GM12878 (cell line): ENCODE results near the gene CA9. TPM values are rescaled to one million over a fixed set of nuclear protein-coding genes. Genes with fewer than 3 reads are reported as not detected.

Experiments
- ATAC-seq: fragments of 200-7000 bp; cut with Tn5 transposase; 3 replicates; pipeline ENCODE4 v1.9.1; 2020; ENCODE audit warnings: mild to moderate bottlenecking, moderate library complexity
- BruUV-seq: library from RNA; stranded (reverse); fragments of 400-500 nt; replicated peaks from 2 replicates; lab custom pipeline; 2021; lab: Mats Ljungman, UMichigan
- CTCF ChIA-PET: fragments of 300-600 bp; sonication (Branson Sonifier 250); formaldehyde crosslinking; extraction: SDS; loops from one replicate; lab custom pipeline; 2021; ENCODE audit warnings: inconsistent platforms; lab: Yijun Ruan, JAX
- POLR2A ChIA-PET: fragments of 350-600 bp; formaldehyde crosslinking; extraction: SDS; loops from one replicate; lab custom pipeline; 2021; ENCODE audit warnings: inconsistent platforms; lab: Charles Lee
- RAD21 ChIA-PET: fragments of 300-600 bp; sonication (Branson Sonifier 250); formaldehyde crosslinking; loops from one replicate; lab custom pipeline; 2023; ENCODE audit warnings: antibody characterized with exemption; ENCODE audit not compliant: unreplicated experiment; lab: Charles Lee
- SMC1A ChIA-PET: fragments of 300-600 bp; sonication (Branson Sonifier 250); formaldehyde crosslinking; loops from one replicate; lab custom pipeline; 2023; ENCODE audit not compliant: unreplicated experiment, uncharacterized antibody; lab: Charles Lee
- DNase-seq: peaks from one replicate; pipeline ENCODE4 v3.0.0-alpha.2; 2011; ENCODE audit warnings: low read depth, low spot score
- FAIRE-seq: peaks from 3 replicates; lab custom pipeline; 2011; peaks lifted over from hg19 to GRCh38; lab: Jason Lieb, UNC
- H2AFZ ChIP-seq: 2 replicates; pipeline ENCODE4 v1.6.0; 2011; ENCODE audit warnings: low read depth, low read length, control low read depth; ENCODE audit not compliant: control insufficient read depth
- H3K27ac ChIP-seq: 2 replicates; pipeline ENCODE4 v1.5.1; 2011; ENCODE audit warnings: control low read depth; ENCODE audit not compliant: control insufficient read depth, insufficient read depth
- H3K27me3 ChIP-seq, 2 experiments: replicated peaks in 1 of 2; 2 replicates each; pipeline versions ENCODE4 v1.6.0 to v1.6.1; 2011; ENCODE audit warnings: low read length in 1 of 2; ENCODE audit not compliant: control insufficient read depth in 2 of 2, insufficient read depth in 2 of 2
- H3K36me3 ChIP-seq, 2 experiments: 2 replicates each; pipeline ENCODE4 v1.5.1; 2011; ENCODE audit warnings: low read length in 1 of 2; ENCODE audit not compliant: control insufficient read depth in 2 of 2, insufficient read depth in 2 of 2
- H3K4me1 ChIP-seq: 2 replicates; pipeline ENCODE4 v1.6.1; 2011; ENCODE audit warnings: mild to moderate bottlenecking, low read length, moderate library complexity, mixed read lengths; ENCODE audit not compliant: control insufficient read depth, insufficient read depth
- H3K4me2 ChIP-seq: 2 replicates; pipeline ENCODE4 v1.6.0; 2011; ENCODE audit warnings: control low read depth; ENCODE audit not compliant: control insufficient read depth, insufficient read depth
- H3K4me3 ChIP-seq: fragments of 200-600 bp; sonication (generic); 2 replicates; pipeline ENCODE4 v1.5.1; 2016
- H3K79me2 ChIP-seq: 2 replicates; pipeline ENCODE4 v1.6.0; 2011; ENCODE audit warnings: low read length; ENCODE audit not compliant: control insufficient read depth, insufficient read depth
- H3K9ac ChIP-seq: 2 replicates; pipeline ENCODE4 v1.8.0; 2011; ENCODE audit warnings: low read length, control low read depth, mixed read lengths; ENCODE audit not compliant: control insufficient read depth, insufficient read depth
- H3K9me3 ChIP-seq: replicated peaks from 3 replicates; pipeline ENCODE4 v1.5.1; 2011; ENCODE audit warnings: mild to moderate bottlenecking, low read length; ENCODE audit not compliant: control insufficient read depth, insufficient read depth
- H4K20me1 ChIP-seq: 2 replicates; pipeline ENCODE4 v1.6.0; 2011; ENCODE audit not compliant: control insufficient read depth, insufficient read depth
- ATF3 ChIP-seq: IDR thresholded peaks from 2 replicates; pipeline ENCODE4 v1.6.1; 2011; ENCODE audit warnings: low read depth, mild to moderate bottlenecking, low read length, moderate library complexity, borderline replicate concordance; ENCODE audit errors: extremely low read depth
- BHLHE40 ChIP-seq, 2 experiments: fragments of 450-650 bp in 1 of 2; IDR thresholded peaks; 2 replicates each; pipeline ENCODE4 v1.6.1; 2011 to 2017; ENCODE audit warnings: low read depth in 2 of 2, borderline replicate concordance in 1 of 2, improper control_type of control experiment in 1 of 2, low read length in 1 of 2, mild to moderate bottlenecking in 1 of 2
- CBX5 ChIP-seq: sonication (generic); IDR thresholded peaks from 2 replicates; pipeline ENCODE4 v1.6.1; 2016; ENCODE audit warnings: low read depth, moderate library complexity, mild to moderate bottlenecking, inconsistent platforms
- FOXK2 ChIP-seq: fragments of 450-650 bp; IDR thresholded peaks from 2 replicates; pipeline ENCODE4 v1.6.1; 2017; ENCODE audit warnings: mild to moderate bottlenecking, moderate library complexity
- IRF5 ChIP-seq: fragments of 450-650 bp; IDR thresholded peaks from 2 replicates; pipeline ENCODE4 v1.6.1; 2017; ENCODE audit warnings: borderline replicate concordance
- MTA3 ChIP-seq: IDR thresholded peaks from 2 replicates; pipeline ENCODE4 v1.6.1; 2012; ENCODE audit warnings: low read length, inconsistent platforms, borderline replicate concordance
- MYB ChIP-seq: fragments of 150-350 bp; IDR thresholded peaks from 2 replicates; pipeline ENCODE4 v1.6.1; 2014; ENCODE audit warnings: mild to moderate bottlenecking, low read depth, low read length, borderline replicate concordance
- NFXL1 ChIP-seq: fragments of 450-650 bp; IDR thresholded peaks from 2 replicates; pipeline ENCODE4 v1.6.1; 2017; ENCODE audit warnings: antibody characterized with exemption, mild to moderate bottlenecking, borderline replicate concordance
- NFYA ChIP-seq: IDR thresholded peaks from 2 replicates; pipeline ENCODE4 v1.6.1; 2011; ENCODE audit warnings: low read depth, mild to moderate bottlenecking, low read length, improper control_type of control experiment, borderline replicate concordance
- SIN3A ChIP-seq: IDR thresholded peaks from 2 replicates; pipeline ENCODE4 v1.6.1; 2012; ENCODE audit warnings: low read depth, low read length, improper control_type of control experiment
- SMAD5 ChIP-seq: IDR thresholded peaks from 2 replicates; pipeline ENCODE4 v1.6.1; 2016; ENCODE audit warnings: antibody characterized with exemption, low read depth
- SP1 ChIP-seq: IDR thresholded peaks from one replicate; pipeline ENCODE4 v1.6.1; 2011; ENCODE audit warnings: low read depth, low read length
- ZBED1 ChIP-seq: IDR thresholded peaks from 2 replicates; pipeline ENCODE4 v1.6.1; 2016; ENCODE audit warnings: borderline replicate concordance
- ZBTB40 ChIP-seq: fragments of 450-650 bp; IDR thresholded peaks from 2 replicates; pipeline ENCODE4 v1.6.1; 2016; ENCODE audit warnings: mild to moderate bottlenecking, moderate library complexity, borderline replicate concordance
- ZNF592 ChIP-seq: fragments of 450-650 bp; IDR thresholded peaks from 2 replicates; pipeline ENCODE4 v1.6.1; 2017; ENCODE audit warnings: mild to moderate bottlenecking, moderate library complexity
- WGBS: methylation state at CpG from one replicate; pipeline ENCODE4 v1.1.6; 2016; ENCODE audit warnings: low lambda C conversion rate; ENCODE audit not compliant: insufficient replicate concordance, insufficient coverage; ENCODE audit errors: missing lambda C conversion rate; 5-methylcytosine and 5-hydroxymethylcytosine counted together
- in situ Hi-C: fragments of 300-500 bp; cut with MboI; formaldehyde crosslinking; loops from 9 replicates; pipeline ENCODE4 v1.14.3; 2018; ENCODE audit warnings: mixed read lengths
- intact Hi-C: fragments of 100-400 bp; cut with micrococcal nuclease; formaldehyde crosslinking; loops from one replicate; pipeline ENCODE4 v1.14.2; 2022; ENCODE audit not compliant: unreplicated experiment
- polyA plus RNA-seq, 11 experiments: library from polyadenylated mRNA; depleted of rRNA in 4 of 11; unstranded in 6 of 11; stranded (reverse) in 5 of 11; fragments of >200 nt; fragmentation: Nextera tagmentation in 4 of 11; fragmentation: Illumina TruSeq in 1 of 11; extraction: Ambion mirVana in 4 of 11; extraction: Trizol in 1 of 11; gene quantifications; 1 replicate in 1 of 11; 2 replicates in 10 of 11; pipeline versions ENCODE4 v1.2.1 to v1.2.3, GENCODE V29; 2011 to 2016; ENCODE audit warnings: inconsistent platforms in 2 of 11, missing spikeins in 2 of 11, low read depth in 1 of 11
- total RNA-seq, 4 experiments: library from RNA; depleted of rRNA in 3 of 4; stranded (reverse); fragments of >200 nt in 3 of 4; fragmentation: Illumina TruSeq in 1 of 4; extraction: Trizol in 1 of 4; gene quantifications; 2 replicates each; pipeline versions ENCODE4 v1.2.1 to v1.2.3, GENCODE V29; 2013 to 2021

The CA9 gene
- total and polyA plus RNA-seq, 10 of the 15 experiments (the other 5 are each of a cell fraction or from before 2014, with no cell fraction given), result 0.53 to 6.6 (median 1.2) TPM

- intact Hi-C loops, result no loop called here
- BruUV-seq, result no TSS peak
- ChIA-PET SMC1A (no interaction called here), RAD21 (no interaction called here), CTCF (interaction anchor here (5.0 kb wide), 1 partner anchor 14 kb away, joined by 39 read pairs; no protein-coding TSS in a partner anchor), POLR2A (interaction anchor here (0.6 to 1.5 kb wide), 2 partner anchors 13 to 84 kb away, joined by 3 read pairs; no protein-coding TSS in a partner anchor)
- Histone ChIP-seq H3K27ac (no peak overlapping the region), H3K27me3 (no peaks in the 10 kb centered on the region; a peak in 2 of 4 replicates), H3K4me2 (no peak overlapping the region), H3K36me3 (no peaks in the 10 kb centered on the region), H3K4me3 (no peak overlapping the region), H3K9ac (no peak overlapping the region), H3K9me3 (no peaks in the 10 kb centered on the region), H3K79me2 (no peaks in the 10 kb centered on the region), H2AFZ (no peak overlapping the region), H4K20me1 (no peaks in the 10 kb centered on the region), H3K4me1 (peaks cover 8% of the 10 kb centered on the region)
- no peak for FAIRE-seq
- DNase-seq, result no peak
- no peak for ATAC-seq
- 35% methylated on average over 6 of the region's 6 CpGs for WGBS
- in situ Hi-C loops, result no loop called here
- TF ChIP-seq ATF3, result no peak
- no peak for TF ChIP-seq SMAD5
- TF ChIP-seq IRF5, result no peak
- TF ChIP-seq BHLHE40 (IDR thresholded peaks at IDR 0.05; ENCODE audit: borderline replicate concordance in 1 of 2, low read depth in 2 of 2, low read length in 1 of 2), result no peak
- no peak for TF ChIP-seq ZBTB40
- TF ChIP-seq NFXL1, result no peak
- TF ChIP-seq ZNF592, result no peak
- TF ChIP-seq NFYA, result no peak
- TF ChIP-seq ZBED1, result no peak
- no peak for TF ChIP-seq MYB
- TF ChIP-seq CBX5, result no peak
- no peak for TF ChIP-seq SIN3A
- TF ChIP-seq MTA3, result no peak
- no peak for TF ChIP-seq FOXK2
- no peak for TF ChIP-seq SP1
Observed at GRCh38 chr9:35682051-35682450, 8.3 kb downstream of the CA9 start.
